GM12878 (cell line): ENCODE measurements around the gene DPYSL4. TPM values are rescaled to one million over a fixed set of nuclear protein-coding genes. Genes with fewer than 3 reads are reported as not detected.

Experiments used
- ATAC-seq: fragments of 200-7000 bp; cut with Tn5 transposase; 3 replicates; pipeline ENCODE4 v1.9.1; 2020; ENCODE audit warnings: mild to moderate bottlenecking, moderate library complexity
- BruUV-seq: library from RNA; stranded (reverse); fragments of 400-500 nt; replicated peaks from 2 replicates; lab custom pipeline; 2021; lab: Mats Ljungman, UMichigan
- CTCF ChIA-PET: fragments of 300-600 bp; sonication (Branson Sonifier 250); formaldehyde crosslinking; extraction: SDS; loops from one replicate; lab custom pipeline; 2021; ENCODE audit warnings: inconsistent platforms; lab: Yijun Ruan, JAX
- POLR2A ChIA-PET: fragments of 350-600 bp; formaldehyde crosslinking; extraction: SDS; loops from one replicate; lab custom pipeline; 2021; ENCODE audit warnings: inconsistent platforms; lab: Charles Lee
- RAD21 ChIA-PET: fragments of 300-600 bp; sonication (Branson Sonifier 250); formaldehyde crosslinking; loops from one replicate; lab custom pipeline; 2023; ENCODE audit warnings: antibody characterized with exemption; ENCODE audit not compliant: unreplicated experiment; lab: Charles Lee
- SMC1A ChIA-PET: fragments of 300-600 bp; sonication (Branson Sonifier 250); formaldehyde crosslinking; loops from one replicate; lab custom pipeline; 2023; ENCODE audit not compliant: unreplicated experiment, uncharacterized antibody; lab: Charles Lee
- DNase-seq: peaks from one replicate; pipeline ENCODE4 v3.0.0-alpha.2; 2011; ENCODE audit warnings: low read depth, low spot score
- FAIRE-seq: peaks from 3 replicates; lab custom pipeline; 2011; peaks lifted over from hg19 to GRCh38; lab: Jason Lieb, UNC
- H2AFZ ChIP-seq: 2 replicates; pipeline ENCODE4 v1.6.0; 2011; ENCODE audit warnings: low read depth, low read length, control low read depth; ENCODE audit not compliant: control insufficient read depth
- H3K27ac ChIP-seq: 2 replicates; pipeline ENCODE4 v1.5.1; 2011; ENCODE audit warnings: control low read depth; ENCODE audit not compliant: control insufficient read depth, insufficient read depth
- H3K27me3 ChIP-seq, 2 experiments: replicated peaks in 1 of 2; 2 replicates each; pipeline versions ENCODE4 v1.6.0 to v1.6.1; 2011; ENCODE audit warnings: low read length in 1 of 2; ENCODE audit not compliant: control insufficient read depth in 2 of 2, insufficient read depth in 2 of 2
- H3K36me3 ChIP-seq, 2 experiments: 2 replicates each; pipeline ENCODE4 v1.5.1; 2011; ENCODE audit warnings: low read length in 1 of 2; ENCODE audit not compliant: control insufficient read depth in 2 of 2, insufficient read depth in 2 of 2
- H3K4me1 ChIP-seq: 2 replicates; pipeline ENCODE4 v1.6.1; 2011; ENCODE audit warnings: mild to moderate bottlenecking, low read length, moderate library complexity, mixed read lengths; ENCODE audit not compliant: control insufficient read depth, insufficient read depth
- H3K4me2 ChIP-seq: 2 replicates; pipeline ENCODE4 v1.6.0; 2011; ENCODE audit warnings: control low read depth; ENCODE audit not compliant: control insufficient read depth, insufficient read depth
- H3K4me3 ChIP-seq: fragments of 200-600 bp; sonication (generic); 2 replicates; pipeline ENCODE4 v1.5.1; 2016
- H3K79me2 ChIP-seq: 2 replicates; pipeline ENCODE4 v1.6.0; 2011; ENCODE audit warnings: low read length; ENCODE audit not compliant: control insufficient read depth, insufficient read depth
- H3K9ac ChIP-seq: 2 replicates; pipeline ENCODE4 v1.8.0; 2011; ENCODE audit warnings: low read length, control low read depth, mixed read lengths; ENCODE audit not compliant: control insufficient read depth, insufficient read depth
- H3K9me3 ChIP-seq: replicated peaks from 3 replicates; pipeline ENCODE4 v1.5.1; 2011; ENCODE audit warnings: mild to moderate bottlenecking, low read length; ENCODE audit not compliant: control insufficient read depth, insufficient read depth
- H4K20me1 ChIP-seq: 2 replicates; pipeline ENCODE4 v1.6.0; 2011; ENCODE audit not compliant: control insufficient read depth, insufficient read depth
- EGR1 ChIP-seq, 2 experiments: IDR thresholded peaks; 1 replicate in 1 of 2; 2 replicates in 1 of 2; pipeline ENCODE4 v1.6.1; 2011 to 2012; ENCODE audit warnings: low read depth in 2 of 2, low read length in 2 of 2, borderline replicate concordance in 1 of 2, mild to moderate bottlenecking in 1 of 2, moderate library complexity in 1 of 2
- EZH2 ChIP-seq: IDR thresholded peaks from 2 replicates; pipeline ENCODE4 v1.6.1; 2012; ENCODE audit warnings: low read depth, mild to moderate bottlenecking, control low read depth, inconsistent platforms, low read length, borderline replicate concordance; ENCODE audit not compliant: control insufficient read depth
- NFYA ChIP-seq: IDR thresholded peaks from 2 replicates; pipeline ENCODE4 v1.6.1; 2011; ENCODE audit warnings: low read depth, mild to moderate bottlenecking, low read length, improper control_type of control experiment, borderline replicate concordance
- PML ChIP-seq: IDR thresholded peaks from 2 replicates; pipeline ENCODE4 v1.6.1; 2012; ENCODE audit warnings: low read length, inconsistent platforms
- STAT3 ChIP-seq: IDR thresholded peaks from 2 replicates; pipeline ENCODE4 v1.6.1; 2011; ENCODE audit warnings: low read depth, low read length, improper control_type of control experiment
- TBL1XR1 ChIP-seq: IDR thresholded peaks from 2 replicates; pipeline ENCODE4 v1.6.1; 2012; ENCODE audit warnings: low read depth, low read length, improper control_type of control experiment
- TCF12 ChIP-seq: IDR thresholded peaks from 2 replicates; pipeline ENCODE4 v1.6.1; 2011; ENCODE audit warnings: low read depth, mild to moderate bottlenecking, low read length
- YBX1 ChIP-seq: fragments of 450-650 bp; IDR thresholded peaks from 2 replicates; pipeline ENCODE4 v1.6.1; 2016; ENCODE audit warnings: antibody characterized with exemption
- WGBS: methylation state at CpG from one replicate; pipeline ENCODE4 v1.1.6; 2016; ENCODE audit warnings: low lambda C conversion rate; ENCODE audit not compliant: insufficient replicate concordance, insufficient coverage; ENCODE audit errors: missing lambda C conversion rate; 5-methylcytosine and 5-hydroxymethylcytosine counted together
- in situ Hi-C: fragments of 300-500 bp; cut with MboI; formaldehyde crosslinking; loops from 9 replicates; pipeline ENCODE4 v1.14.3; 2018; ENCODE audit warnings: mixed read lengths
- intact Hi-C: fragments of 100-400 bp; cut with micrococcal nuclease; formaldehyde crosslinking; loops from one replicate; pipeline ENCODE4 v1.14.2; 2022; ENCODE audit not compliant: unreplicated experiment
- polyA plus RNA-seq, 11 experiments: library from polyadenylated mRNA; depleted of rRNA in 4 of 11; unstranded in 6 of 11; stranded (reverse) in 5 of 11; fragments of >200 nt; fragmentation: Nextera tagmentation in 4 of 11; fragmentation: Illumina TruSeq in 1 of 11; extraction: Ambion mirVana in 4 of 11; extraction: Trizol in 1 of 11; gene quantifications; 1 replicate in 1 of 11; 2 replicates in 10 of 11; pipeline versions ENCODE4 v1.2.1 to v1.2.3, GENCODE V29; 2011 to 2016; ENCODE audit warnings: inconsistent platforms in 2 of 11, missing spikeins in 2 of 11, low read depth in 1 of 11
- total RNA-seq, 4 experiments: library from RNA; depleted of rRNA in 3 of 4; stranded (reverse); fragments of >200 nt in 3 of 4; fragmentation: Illumina TruSeq in 1 of 4; extraction: Trizol in 1 of 4; gene quantifications; 2 replicates each; pipeline versions ENCODE4 v1.2.1 to v1.2.3, GENCODE V29; 2013 to 2021
- TF ChIP-seq, protein P1 (sequence below): IDR thresholded peaks from 2 replicates; pipeline ENCODE4 v1.6.1; 2012; ENCODE audit warnings: low read depth, low read length, improper control_type of control experiment
- TF ChIP-seq, protein P2 (sequence below): fragments of 450-650 bp; IDR thresholded peaks from 2 replicates; pipeline ENCODE4 v1.6.1; 2017; ENCODE audit warnings: borderline replicate concordance
- TF ChIP-seq, protein P3 (sequence below): fragments of 450-650 bp; IDR thresholded peaks from 2 replicates; pipeline ENCODE4 v1.6.1; 2017; ENCODE audit warnings: mild to moderate bottlenecking

The DPYSL4 gene
- total and polyA plus RNA-seq, 10 of the 15 experiments (the other 5 are each of a cell fraction or from before 2014, with no cell fraction given) = 0.10 to 0.21 TPM; not detected in 8

DNA sequence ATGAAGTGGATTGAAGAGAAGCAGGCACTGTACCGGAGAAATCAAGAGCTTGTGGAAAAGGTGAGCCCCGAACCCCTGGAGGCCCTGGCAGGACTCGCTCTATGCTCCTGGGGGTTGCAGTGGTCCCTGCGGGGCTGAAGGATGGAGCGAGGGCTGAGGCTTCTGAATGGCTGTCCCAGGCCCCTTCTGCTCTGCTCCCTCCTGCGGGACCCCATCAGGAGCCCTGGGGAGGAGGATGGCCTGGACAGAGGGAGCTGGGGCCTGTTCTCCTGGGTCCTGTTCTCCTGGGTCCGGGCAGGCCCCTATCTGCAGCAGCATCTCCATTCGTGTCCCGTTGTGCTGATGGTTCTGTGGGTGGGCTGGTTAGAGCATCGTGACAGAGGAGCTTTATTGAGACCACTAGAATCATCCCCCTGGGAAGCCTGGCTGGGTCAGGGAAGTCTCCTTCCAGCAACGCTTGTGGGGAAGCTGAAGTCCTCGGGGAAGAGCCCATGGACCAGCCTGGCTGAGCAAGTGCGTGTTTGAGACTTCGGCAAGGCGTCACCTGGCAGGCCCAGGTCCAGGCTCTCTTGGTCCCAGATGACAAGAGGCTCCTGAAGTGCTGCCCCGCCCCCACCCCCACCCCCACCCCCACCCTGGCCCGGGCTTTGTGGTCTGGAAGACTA is 41.1 kb upstream of the DPYSL4 start:
- ChIA-PET CTCF (interaction anchor here (1.1 kb wide), 1 partner anchor 46 kb away, joined by 3 read pairs; no protein-coding TSS in a partner anchor), RAD21 (no interaction called here)
- intact Hi-C loops = no loop called here

DNA sequence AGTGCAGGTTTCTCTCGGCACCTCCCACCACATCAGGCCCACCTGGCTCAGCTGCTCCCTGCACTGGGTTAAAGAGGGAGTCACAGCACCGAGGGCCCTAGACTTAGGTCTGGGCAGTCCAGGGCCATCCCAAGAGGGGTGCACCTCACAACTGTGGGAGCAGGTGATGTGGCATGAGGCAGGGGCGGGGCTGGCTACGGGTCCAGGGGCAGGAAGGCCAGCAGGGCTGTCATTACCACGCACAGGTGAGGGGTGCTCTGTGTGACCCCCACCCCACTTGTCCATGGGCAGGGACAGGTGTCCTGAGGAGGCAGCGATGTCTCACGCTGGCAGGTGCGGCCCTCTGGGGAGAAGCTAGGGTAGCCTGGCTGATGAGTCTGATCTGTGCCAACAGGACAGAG is 40.5 kb upstream of the DPYSL4 start:
- RAD21 ChIA-PET = no interaction called here
- intact Hi-C loops = no loop called here
- Histone ChIP-seq H3K4me1 (no peaks in the 10 kb centered on the region), H3K4me2 (no peak overlapping the region), H2AFZ (no peak overlapping the region), H3K9me3 (no peaks in the 10 kb centered on the region), H3K9ac (no peak overlapping the region), H3K36me3 (no peaks in the 10 kb centered on the region), H4K20me1 (no peaks in the 10 kb centered on the region), H3K27ac (no peak overlapping the region), H3K79me2 (no peaks in the 10 kb centered on the region), H3K27me3 (no peaks in the 10 kb centered on the region), H3K4me3 (no peak overlapping the region)
- SMC1A ChIA-PET = no interaction called here
- DNase-seq (no peak), FAIRE-seq (no peak), ATAC-seq (no peak)
- 55% methylated on average over 8 of the region's 8 CpGs for WGBS
- POLR2A ChIA-PET = no interaction called here
- in situ Hi-C loops = loop anchor here (5.0 kb wide), 1 partner anchor 259 kb away; no protein-coding TSS in a partner anchor
- BruUV-seq = no TSS peak
- CTCF ChIA-PET = no interaction called here
- TF ChIP-seq STAT3 (no peak), PML (no peak), EZH2 (no peak), NFYA (no peak), EGR1 (IDR thresholded peaks at IDR 0.05; ENCODE audit: borderline replicate concordance in 1 of 2, low read depth in 2 of 2, low read length in 2 of 2) (no peak), TBL1XR1 (no peak)
- TF ChIP-seq, protein P1, sequence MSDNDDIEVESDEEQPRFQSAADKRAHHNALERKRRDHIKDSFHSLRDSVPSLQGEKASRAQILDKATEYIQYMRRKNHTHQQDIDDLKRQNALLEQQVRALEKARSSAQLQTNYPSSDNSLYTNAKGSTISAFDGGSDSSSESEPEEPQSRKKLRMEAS = no peak
- TF ChIP-seq, protein P2, sequence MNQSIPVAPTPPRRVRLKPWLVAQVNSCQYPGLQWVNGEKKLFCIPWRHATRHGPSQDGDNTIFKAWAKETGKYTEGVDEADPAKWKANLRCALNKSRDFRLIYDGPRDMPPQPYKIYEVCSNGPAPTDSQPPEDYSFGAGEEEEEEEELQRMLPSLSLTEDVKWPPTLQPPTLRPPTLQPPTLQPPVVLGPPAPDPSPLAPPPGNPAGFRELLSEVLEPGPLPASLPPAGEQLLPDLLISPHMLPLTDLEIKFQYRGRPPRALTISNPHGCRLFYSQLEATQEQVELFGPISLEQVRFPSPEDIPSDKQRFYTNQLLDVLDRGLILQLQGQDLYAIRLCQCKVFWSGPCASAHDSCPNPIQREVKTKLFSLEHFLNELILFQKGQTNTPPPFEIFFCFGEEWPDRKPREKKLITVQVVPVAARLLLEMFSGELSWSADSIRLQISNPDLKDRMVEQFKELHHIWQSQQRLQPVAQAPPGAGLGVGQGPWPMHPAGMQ = no peak

More for the DNA sequence above, 41.1 kb upstream of the DPYSL4 start:
- ATAC-seq = no peak
- Histone ChIP-seq H3K36me3 (no peaks in the 10 kb centered on the region), H3K4me2 (no peak overlapping the region), H2AFZ (no peak overlapping the region), H3K79me2 (no peaks in the 10 kb centered on the region), H3K4me3 (no peak overlapping the region), H4K20me1 (no peaks in the 10 kb centered on the region), H3K4me1 (no peaks in the 10 kb centered on the region), H3K9ac (no peak overlapping the region)
- no TSS peak for BruUV-seq
- SMC1A ChIA-PET = no interaction called here
- TF ChIP-seq, protein P3, sequence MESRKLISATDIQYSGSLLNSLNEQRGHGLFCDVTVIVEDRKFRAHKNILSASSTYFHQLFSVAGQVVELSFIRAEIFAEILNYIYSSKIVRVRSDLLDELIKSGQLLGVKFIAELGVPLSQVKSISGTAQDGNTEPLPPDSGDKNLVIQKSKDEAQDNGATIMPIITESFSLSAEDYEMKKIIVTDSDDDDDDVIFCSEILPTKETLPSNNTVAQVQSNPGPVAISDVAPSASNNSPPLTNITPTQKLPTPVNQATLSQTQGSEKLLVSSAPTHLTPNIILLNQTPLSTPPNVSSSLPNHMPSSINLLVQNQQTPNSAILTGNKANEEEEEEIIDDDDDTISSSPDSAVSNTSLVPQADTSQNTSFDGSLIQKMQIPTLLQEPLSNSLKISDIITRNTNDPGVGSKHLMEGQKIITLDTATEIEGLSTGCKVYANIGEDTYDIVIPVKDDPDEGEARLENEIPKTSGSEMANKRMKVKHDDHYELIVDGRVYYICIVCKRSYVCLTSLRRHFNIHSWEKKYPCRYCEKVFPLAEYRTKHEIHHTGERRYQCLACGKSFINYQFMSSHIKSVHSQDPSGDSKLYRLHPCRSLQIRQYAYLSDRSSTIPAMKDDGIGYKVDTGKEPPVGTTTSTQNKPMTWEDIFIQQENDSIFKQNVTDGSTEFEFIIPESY = no peak
- TF ChIP-seq TCF12 = no peak
- no peak for TF ChIP-seq YBX1
- TF ChIP-seq, all 136 proteins: peak for 0
- POLR2A ChIA-PET = no interaction called here
- in situ Hi-C loops = loop anchor here (5.0 kb wide), 1 partner anchor 258 kb away; no protein-coding TSS in a partner anchor
- no peak for DNase-seq
- FAIRE-seq = no peak
- Histone ChIP-seq H3K9me3 (no peaks in the 10 kb centered on the region), H3K27ac (no peak overlapping the region), H3K27me3 (no peaks in the 10 kb centered on the region)
- 27% methylated on average over 17 of the region's 17 CpGs for WGBS
